OCI-LY1 (cell line): Measurements from ENCODE around the gene LIPG.

ENCODE experiments used
- H2AFZ ChIP-seq: fragments of 200-600 bp; sonication (generic), shearing (Covaris generic); 2 replicates; pipeline ENCODE4 v1.6.0; 2014; ENCODE audit warnings: antibody characterized with exemption, mild to moderate bottlenecking, low read length
- H3F3A ChIP-seq: fragments of 200-600 bp; sonication (generic), shearing (Covaris generic); 2 replicates; pipeline ENCODE4 v1.6.0; 2014; ENCODE audit warnings: mild to moderate bottlenecking, antibody characterized with exemption, low read length, moderate library complexity; ENCODE audit not compliant: insufficient read depth
- H3K27ac ChIP-seq: fragments of 200-600 bp; sonication (generic); 2 replicates; pipeline ENCODE4 v1.5.1; 2014; ENCODE audit warnings: low read length, mixed run types, mild to moderate bottlenecking, low read depth; ENCODE audit not compliant: poor library complexity, severe bottlenecking
- H3K27me3 ChIP-seq: fragments of 200-600 bp; sonication (generic); 2 replicates; pipeline ENCODE4 v1.6.0; 2014; ENCODE audit warnings: antibody characterized with exemption, mild to moderate bottlenecking, low read length, moderate library complexity; ENCODE audit not compliant: insufficient read depth
- H3K36me3 ChIP-seq: fragments of 200-600 bp; sonication (generic); 2 replicates; pipeline ENCODE4 v1.6.1; 2014; ENCODE audit warnings: mild to moderate bottlenecking, antibody characterized with exemption, low read length, moderate library complexity, mixed read lengths; ENCODE audit not compliant: insufficient read depth
- H3K4me1 ChIP-seq: fragments of 200-600 bp; sonication (generic); 2 replicates; pipeline ENCODE4 v1.5.1; 2014; ENCODE audit warnings: mild to moderate bottlenecking, low read length, moderate library complexity; ENCODE audit not compliant: insufficient read depth, severe bottlenecking
- H3K4me2 ChIP-seq: fragments of 200-600 bp; sonication (generic), shearing (Covaris generic); 2 replicates; pipeline ENCODE4 v1.6.1; 2014; ENCODE audit warnings: low read length
- H3K4me3 ChIP-seq: fragments of 200-600 bp; sonication (generic); 2 replicates; pipeline ENCODE4 v1.5.1; 2014; ENCODE audit warnings: low read length, low read depth, mild to moderate bottlenecking, mixed read lengths; ENCODE audit not compliant: poor library complexity, severe bottlenecking
- H3K79me2 ChIP-seq: fragments of 200-600 bp; shearing (Covaris generic); 2 replicates; pipeline ENCODE4 v1.6.1; 2016; ENCODE audit warnings: mixed run types, low read length, mixed read lengths; ENCODE audit not compliant: insufficient read depth
- H3K9ac ChIP-seq: fragments of 200-600 bp; sonication (generic), shearing (Covaris generic); 2 replicates; pipeline ENCODE4 v1.6.1; 2014; ENCODE audit warnings: mild to moderate bottlenecking, low read length, mixed read lengths
- H3K9me2 ChIP-seq: fragments of 200-600 bp; sonication (generic), shearing (Covaris generic); 2 replicates; pipeline ENCODE4 v1.6.1; 2014; ENCODE audit warnings: low read depth, mild to moderate bottlenecking, low read length, mixed read lengths
- H3K9me3 ChIP-seq: fragments of 200-600 bp; shearing (Covaris generic); 2 replicates; pipeline ENCODE4 v1.6.1; 2014; ENCODE audit warnings: low read length, mixed read lengths
- H4K20me1 ChIP-seq: fragments of 200-600 bp; sonication (generic), shearing (Covaris generic); 2 replicates; pipeline ENCODE4 v1.6.0; 2016; ENCODE audit warnings: mild to moderate bottlenecking, low read length; ENCODE audit not compliant: insufficient read depth
- EZH2 ChIP-seq: fragments of 200-600 bp; sonication (generic), shearing (Covaris generic); IDR thresholded peaks from 2 replicates; pipeline ENCODE4 v1.8.0; 2017; ENCODE audit warnings: borderline replicate concordance, mixed run types, mild to moderate bottlenecking, antibody characterized with exemption, low read length, moderate library complexity, mixed read lengths
- TF ChIP-seq, protein P1 (sequence below): fragments of 200-600 bp; sonication (generic), shearing (Covaris generic); IDR thresholded peaks from 2 replicates; pipeline ENCODE4 v1.5.1; 2017; ENCODE audit warnings: mild to moderate bottlenecking, antibody characterized with exemption, low read length, moderate library complexity, mixed read lengths

LIPG gene

DNA sequence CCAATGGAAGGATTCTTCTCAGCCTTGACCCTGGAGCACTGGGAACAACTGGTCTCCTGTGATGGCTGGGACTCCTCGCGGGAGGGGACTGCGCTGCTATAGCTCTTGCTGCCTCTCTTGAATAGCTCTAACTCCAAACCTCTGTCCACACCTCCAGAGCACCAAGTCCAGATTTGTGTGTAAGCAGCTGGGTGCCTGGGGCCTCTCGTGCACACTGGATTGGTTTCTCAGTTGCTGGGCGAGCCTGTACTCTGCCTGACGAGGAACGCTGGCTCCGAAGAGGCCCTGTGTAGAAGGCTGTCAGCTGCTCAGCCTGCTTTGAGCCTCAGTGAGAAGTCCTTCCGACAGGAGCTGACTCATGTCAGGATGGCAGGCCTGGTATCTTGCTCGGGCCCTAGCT is 28.8 kb downstream of the LIPG start:
- H3K4me2 ChIP-seq, result no peak overlapping the region
- H3K79me2 ChIP-seq, result no peaks in the 10 kb centered on the region
- H2AFZ ChIP-seq, result no peak overlapping the region
- no peaks in the 10 kb centered on the region for H3F3A ChIP-seq
- H3K27ac ChIP-seq, result no peak overlapping the region
- no peaks in the 10 kb centered on the region for H3K9me3 ChIP-seq
- H3K9me2 ChIP-seq, result no peaks in the 10 kb centered on the region
- H3K36me3 ChIP-seq, result peaks cover 68% of the 10 kb centered on the region
- H4K20me1 ChIP-seq, result no peaks in the 10 kb centered on the region
- H3K27me3 ChIP-seq, result no peaks in the 10 kb centered on the region
- no peaks in the 10 kb centered on the region for H3K4me1 ChIP-seq
- H3K4me3 ChIP-seq, result no peak overlapping the region
- TF ChIP-seq, protein P1, sequence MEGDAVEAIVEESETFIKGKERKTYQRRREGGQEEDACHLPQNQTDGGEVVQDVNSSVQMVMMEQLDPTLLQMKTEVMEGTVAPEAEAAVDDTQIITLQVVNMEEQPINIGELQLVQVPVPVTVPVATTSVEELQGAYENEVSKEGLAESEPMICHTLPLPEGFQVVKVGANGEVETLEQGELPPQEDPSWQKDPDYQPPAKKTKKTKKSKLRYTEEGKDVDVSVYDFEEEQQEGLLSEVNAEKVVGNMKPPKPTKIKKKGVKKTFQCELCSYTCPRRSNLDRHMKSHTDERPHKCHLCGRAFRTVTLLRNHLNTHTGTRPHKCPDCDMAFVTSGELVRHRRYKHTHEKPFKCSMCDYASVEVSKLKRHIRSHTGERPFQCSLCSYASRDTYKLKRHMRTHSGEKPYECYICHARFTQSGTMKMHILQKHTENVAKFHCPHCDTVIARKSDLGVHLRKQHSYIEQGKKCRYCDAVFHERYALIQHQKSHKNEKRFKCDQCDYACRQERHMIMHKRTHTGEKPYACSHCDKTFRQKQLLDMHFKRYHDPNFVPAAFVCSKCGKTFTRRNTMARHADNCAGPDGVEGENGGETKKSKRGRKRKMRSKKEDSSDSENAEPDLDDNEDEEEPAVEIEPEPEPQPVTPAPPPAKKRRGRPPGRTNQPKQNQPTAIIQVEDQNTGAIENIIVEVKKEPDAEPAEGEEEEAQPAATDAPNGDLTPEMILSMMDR, result no peak
- TF ChIP-seq EZH2, result no peak
- H3K9ac ChIP-seq, result no peak overlapping the region

GRCh38 chr18:49591271-49591670 is 29.4 kb downstream of the LIPG start:
- Histone ChIP-seq H3K27me3 (no peaks in the 10 kb centered on the region), H3K36me3 (peaks cover 61% of the 10 kb centered on the region), H3K79me2 (no peaks in the 10 kb centered on the region), H3K4me2 (no peak overlapping the region), H3K9me3 (no peaks in the 10 kb centered on the region), H3K4me3 (no peak overlapping the region), H3K4me1 (no peaks in the 10 kb centered on the region), H4K20me1 (no peaks in the 10 kb centered on the region), H3K9ac (no peak overlapping the region), H2AFZ (no peak overlapping the region), H3K27ac (no peak overlapping the region), H3F3A (no peaks in the 10 kb centered on the region), H3K9me2 (no peaks in the 10 kb centered on the region)
- TF ChIP-seq, protein P1, result no peak
- TF ChIP-seq EZH2, result no peak

- Histone ChIP-seq H3K4me3 (no peak overlapping the region), H2AFZ (no peak overlapping the region), H3K4me1 (no peaks in the 10 kb centered on the region), H3K9ac (no peak overlapping the region), H3K9me3 (no peaks in the 10 kb centered on the region), H3K79me2 (no peaks in the 10 kb centered on the region), H3K4me2 (no peak overlapping the region), H3K36me3 (peaks cover 56% of the 10 kb centered on the region), H3F3A (no peaks in the 10 kb centered on the region), H3K27ac (no peak overlapping the region), H4K20me1 (no peaks in the 10 kb centered on the region), H3K9me2 (no peaks in the 10 kb centered on the region), H3K27me3 (no peaks in the 10 kb centered on the region)
- TF ChIP-seq, protein P1, result no peak
- no peak for TF ChIP-seq EZH2
Measured at GRCh38 chr18:49591775-49592174, 29.9 kb downstream of the LIPG start.
